SU-DHL-6 (cell line): ENCODE results near the gene PTMS.
A peak's percentile ranks its signal among the peaks of the same experiment; 100 is the strongest.

Source experiments
- H2AFZ ChIP-seq: fragments of 200-600 bp; sonication (generic); 2 replicates; pipeline ENCODE4 v1.6.1; 2014; ENCODE audit warnings: low read depth, mild to moderate bottlenecking, moderate library complexity, mixed read lengths, antibody characterized with exemption, low read length; ENCODE audit not compliant: severe bottlenecking
- H3F3A ChIP-seq: fragments of 200-600 bp; shearing (Covaris generic); 2 replicates; pipeline ENCODE4 v1.6.0; 2016; ENCODE audit warnings: antibody characterized with exemption, mild to moderate bottlenecking; ENCODE audit not compliant: insufficient read depth
- H3K27ac ChIP-seq: fragments of 200-600 bp; sonication (generic); 2 replicates; pipeline ENCODE4 v1.5.1; 2016; ENCODE audit warnings: low read depth, mild to moderate bottlenecking, low read length, moderate library complexity, mixed read lengths
- H3K27me3 ChIP-seq: fragments of 200-600 bp; sonication (generic), shearing (Covaris generic); 2 replicates; pipeline ENCODE4 v1.6.0; 2014; ENCODE audit warnings: mild to moderate bottlenecking, low read length
- H3K36me3 ChIP-seq: fragments of 200-600 bp; sonication (generic); 2 replicates; pipeline ENCODE4 v1.6.1; 2014; ENCODE audit warnings: mild to moderate bottlenecking, low read length, mixed read lengths
- H3K4me2 ChIP-seq: fragments of 300-600, 200-600 bp; shearing (Covaris generic), sonication (generic); 2 replicates; pipeline ENCODE4 v1.6.0; 2014; ENCODE audit warnings: low read length, low read depth, mild to moderate bottlenecking; ENCODE audit not compliant: poor library complexity, severe bottlenecking
- H3K4me3 ChIP-seq: fragments of 200-600 bp; sonication (generic); 2 replicates; pipeline ENCODE4 v1.5.1; 2014; ENCODE audit warnings: antibody characterized with exemption, low read length, mild to moderate bottlenecking, mixed read lengths; ENCODE audit not compliant: insufficient read depth, poor library complexity, severe bottlenecking
- H3K79me2 ChIP-seq: fragments of 200-600 bp; sonication (generic); 2 replicates; pipeline ENCODE4 v1.6.1; 2014; ENCODE audit warnings: mild to moderate bottlenecking, low read length, moderate library complexity; ENCODE audit not compliant: insufficient read depth
- H3K9ac ChIP-seq: fragments of 200-600 bp; sonication (generic); 2 replicates; pipeline ENCODE4 v1.7.0; 2014; ENCODE audit warnings: mild to moderate bottlenecking, low read length
- H3K9me2 ChIP-seq: fragments of 200-600 bp; sonication (generic); replicated peaks from 2 replicates; pipeline ENCODE4 v1.6.1; 2014; ENCODE audit warnings: low read length; ENCODE audit not compliant: insufficient read depth
- H3K9me3 ChIP-seq: fragments of 200-600 bp; sonication (generic); 2 replicates; pipeline ENCODE4 v1.6.1; 2014; ENCODE audit warnings: low read length, mixed read lengths; ENCODE audit not compliant: insufficient read depth
- H4K20me1 ChIP-seq: fragments of 200-600 bp; sonication (generic); 2 replicates; pipeline ENCODE4 v1.6.1; 2014; ENCODE audit warnings: low read depth, mild to moderate bottlenecking, antibody characterized with exemption, low read length, moderate library complexity, mixed read lengths
- CTCF ChIP-seq: fragments of 200-600 bp; sonication (generic); IDR thresholded peaks from one replicate; pipeline ENCODE4 v1.5.1; 2017; ENCODE audit warnings: antibody characterized with exemption, mild to moderate bottlenecking, low read length, moderate library complexity; ENCODE audit not compliant: insufficient read depth, poor library complexity, severe bottlenecking
- EZH2phosphoT487 ChIP-seq: fragments of 200-600 bp; sonication (generic), shearing (Covaris generic); conservative IDR thresholded peaks from 2 replicates; pipeline ENCODE4 v1.6.1; 2018; ENCODE audit warnings: mild to moderate bottlenecking, antibody characterized with exemption, low read length, moderate library complexity, mixed read lengths

Gene PTMS, protein sequence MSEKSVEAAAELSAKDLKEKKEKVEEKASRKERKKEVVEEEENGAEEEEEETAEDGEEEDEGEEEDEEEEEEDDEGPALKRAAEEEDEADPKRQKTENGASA

GRCh38 chr12:6765634-6766581, at the start of gene PTMS:
TSS of gene PTMS (plus strand) at chr12:6766363. CDS start at chr12:6766706, 343 bp downstream.
- no peak for TF ChIP-seq CTCF
- TF ChIP-seq EZH2phosphoT487, result no peak
- Histone ChIP-seq H3K27ac (no peak within 1 kb of the TSS), H3K36me3 (no peaks in the 10 kb centered on the region), H2AFZ (peak within 1 kb of the TSS; percentile 80), H3K9ac (peak within 1 kb of the TSS; percentile 54), H3F3A (no peaks in the 10 kb centered on the region), H3K4me3 (peak within 1 kb of the TSS; percentile 70), H3K9me2 (no peaks in the 10 kb centered on the region), H3K79me2 (no peaks in the 10 kb centered on the region), H4K20me1 (no peaks in the 10 kb centered on the region), H3K27me3 (no peaks in the 10 kb centered on the region), H3K4me2 (peak within 1 kb of the TSS; percentile 89), H3K9me3 (no peaks in the 10 kb centered on the region)

DNA sequence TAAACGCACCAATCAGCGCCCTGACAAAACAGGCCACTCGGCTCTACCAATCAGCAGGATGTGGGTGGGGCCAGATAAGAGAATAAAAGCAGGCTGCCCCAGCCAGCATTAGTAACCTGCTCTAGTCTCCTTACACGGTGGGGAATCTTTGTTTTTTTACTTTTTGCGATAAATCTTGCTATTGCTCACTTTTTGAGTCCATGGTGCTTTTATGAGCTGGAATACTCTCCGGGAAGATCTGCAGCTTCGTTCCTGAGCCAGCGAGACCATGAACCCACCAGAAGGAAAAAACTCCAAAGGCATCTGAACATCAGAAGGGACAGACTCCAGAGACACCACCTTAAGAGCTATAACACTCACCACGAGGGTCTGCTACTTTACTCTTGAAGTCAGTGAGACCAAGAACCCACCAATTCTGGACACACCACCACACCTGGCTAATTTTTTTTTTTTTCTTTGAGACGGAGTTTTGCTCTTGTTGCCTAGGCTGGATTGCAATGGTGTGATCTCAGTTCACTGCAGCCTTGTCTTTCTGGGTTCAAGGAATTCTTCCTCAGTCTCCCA, 49.2 kb upstream of the PTMS start:
- Histone ChIP-seq H4K20me1 (no peaks in the 10 kb centered on the region), H3K9me3 (no peaks in the 10 kb centered on the region), H3K36me3 (no peaks in the 10 kb centered on the region), H3K4me3 (no peak overlapping the region), H3F3A (peaks cover 10% of the 10 kb centered on the region), H3K79me2 (no peaks in the 10 kb centered on the region), H2AFZ (no peak overlapping the region), H3K27me3 (no peaks in the 10 kb centered on the region), H3K4me2 (no peak overlapping the region), H3K9ac (no peak overlapping the region), H3K9me2 (no peaks in the 10 kb centered on the region), H3K27ac (no peak overlapping the region)
- no peak for TF ChIP-seq EZH2phosphoT487
- TF ChIP-seq CTCF, result no peak

DNA sequence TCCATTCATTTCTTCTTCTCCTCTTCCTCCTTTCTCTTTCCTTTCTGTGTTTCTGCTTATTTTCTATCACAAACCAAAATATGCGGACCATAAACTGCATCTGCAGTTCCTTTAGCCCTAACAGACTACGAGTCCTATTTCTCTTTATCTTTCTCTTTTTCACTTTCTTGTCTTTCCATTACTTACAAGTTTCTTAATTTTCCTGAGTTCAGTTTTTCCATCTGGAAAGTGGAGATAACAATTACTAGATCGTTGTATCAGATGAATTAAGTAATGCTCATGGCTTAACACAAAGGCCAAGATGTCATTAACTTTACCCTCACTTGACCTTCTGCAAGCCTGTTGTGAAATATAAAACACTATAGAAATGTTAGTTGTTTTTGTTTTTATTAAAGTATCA, 43.3 kb upstream of the PTMS start:
- no peaks in the 10 kb centered on the region for H4K20me1 ChIP-seq
- no peaks in the 10 kb centered on the region for H3K9me3 ChIP-seq
- H2AFZ ChIP-seq, result no peak overlapping the region
- peaks cover 18% of the 10 kb centered on the region for H3F3A ChIP-seq
- no peaks in the 10 kb centered on the region for H3K9me2 ChIP-seq
- H3K4me2 ChIP-seq, result peak overlapping the region; percentile 94
- no peak for TF ChIP-seq CTCF
- TF ChIP-seq EZH2phosphoT487, result no peak
- no peaks in the 10 kb centered on the region for H3K36me3 ChIP-seq
- H3K79me2 ChIP-seq, result no peaks in the 10 kb centered on the region
- peak overlapping the region; percentile 70; the same call in 1 of the 2 replicates for H3K9ac ChIP-seq
- H3K4me3 ChIP-seq, result peak overlapping the region; percentile 78
- H3K27me3 ChIP-seq, result no peaks in the 10 kb centered on the region
- peak overlapping the region; percentile 55 for H3K27ac ChIP-seq
